Ramos (cell line): ENCODE results near the gene ZMYND10.

Experiments
- in situ Hi-C: fragments of 300-500 bp; cut with MboI; formaldehyde crosslinking; loops from one replicate; pipeline ENCODE4 v1.14.3; 2022; ENCODE audit warnings: low sequenced_read_pairs; ENCODE audit not compliant: unreplicated experiment

ZMYND10 gene

GRCh38 chr3:50345586-50346234 is at the start of gene ZMYND10:
ZMYND10 (minus strand) TSS chr3:50345732; CDS start chr3:50345579, 153 bp downstream.
- in situ Hi-C loops = no loop called here

- in situ Hi-C loops = no loop called here
Measured at GRCh38 chr3:50393061-50393460, 47.5 kb upstream of the ZMYND10 start.

- in situ Hi-C loops = no loop called here
Measured at GRCh38 chr3:50392101-50392715, 46.7 kb upstream of the ZMYND10 start.

GRCh38 chr3:50390508-50391224 is 45.1 kb upstream of the ZMYND10 start:
- in situ Hi-C loops = no loop called here

- in situ Hi-C loops = no loop called here
Measured at GRCh38 chr3:50389414-50389767, 43.9 kb upstream of the ZMYND10 start.

GRCh38 chr3:50388720-50389413 is 43.3 kb upstream of the ZMYND10 start:
- in situ Hi-C loops = no loop called here

GRCh38 chr3:50388016-50388719 is 42.6 kb upstream of the ZMYND10 start:
- in situ Hi-C loops = no loop called here

- in situ Hi-C loops = no loop called here
Measured at GRCh38 chr3:50385754-50386153, 40.2 kb upstream of the ZMYND10 start.

- in situ Hi-C loops = no loop called here
Measured at GRCh38 chr3:50383750-50384149, 38.2 kb upstream of the ZMYND10 start.

GRCh38 chr3:50382722-50383121 is 37.2 kb upstream of the ZMYND10 start:
- in situ Hi-C loops = no loop called here

- in situ Hi-C loops = no loop called here
Measured at GRCh38 chr3:50381383-50381782, 35.9 kb upstream of the ZMYND10 start.

GRCh38 chr3:50380405-50381085 is 35.0 kb upstream of the ZMYND10 start:
- in situ Hi-C loops = no loop called here

GRCh38 chr3:50378757-50379156 is 33.2 kb upstream of the ZMYND10 start:
- in situ Hi-C loops = no loop called here

- in situ Hi-C loops = no loop called here
Measured at GRCh38 chr3:50378024-50378423, 32.5 kb upstream of the ZMYND10 start.

- in situ Hi-C loops = no loop called here
Measured at GRCh38 chr3:50375258-50375931, 29.9 kb upstream of the ZMYND10 start.

- in situ Hi-C loops = no loop called here
Measured at GRCh38 chr3:50374363-50375257, 29.1 kb upstream of the ZMYND10 start.

- in situ Hi-C loops = no loop called here
Measured at GRCh38 chr3:50373146-50374051, 27.9 kb upstream of the ZMYND10 start.
